ENCODE data around the gene ZNF331. TPM values are rescaled to one million over a fixed set of nuclear protein-coding genes. Genes with fewer than 3 reads are reported as not detected.
A peak's percentile ranks its signal among the peaks of the same experiment; 100 is the strongest.
"Not testable (repeated sequence)": the region's sequence is repeated elsewhere in the genome, so short reads cannot be mapped to it uniquely, and the experiment has no call there.

The ZNF331 gene
- total RNA-seq (7.6 TPM), polyA plus RNA-seq (26.9 TPM)
- long read RNA-seq, donor 1, full-length matches to known transcripts: 1 of 1 reads
- long read RNA-seq, donor 1, partial matches to known transcripts: 0 of 1 reads
- long read RNA-seq, donor 1, other reads (novel, unspliced or antisense): 0 of 1 reads
- long read RNA-seq, donor 2, full-length matches to known transcripts: 11 of 11 reads
- long read RNA-seq, donor 2, partial matches to known transcripts: 0 of 11 reads
- long read RNA-seq, donor 2, other reads (novel, unspliced or antisense): 0 of 11 reads
- long read RNA-seq, donor 3, full-length matches to known transcripts: 7 of 7 reads
- long read RNA-seq, donor 3, partial matches to known transcripts: 0 of 7 reads
- long read RNA-seq, donor 3, other reads (novel, unspliced or antisense): 0 of 7 reads
- long read RNA-seq, donor 4, full-length matches to known transcripts: 5 of 5 reads
- long read RNA-seq, donor 4, partial matches to known transcripts: 0 of 5 reads
- long read RNA-seq, donor 4, other reads (novel, unspliced or antisense): 0 of 5 reads
- long read RNA-seq, donor 5, full-length matches to known transcripts: 8 of 8 reads
- long read RNA-seq, donor 5, partial matches to known transcripts: 0 of 8 reads
- long read RNA-seq, donor 5, other reads (novel, unspliced or antisense): 0 of 8 reads
- long read RNA-seq, donor 6, full-length matches to known transcripts: 6 of 6 reads
- long read RNA-seq, donor 6, partial matches to known transcripts: 0 of 6 reads
- long read RNA-seq, donor 6, other reads (novel, unspliced or antisense): 0 of 6 reads
- long read RNA-seq, donor 7, partial matches to known transcripts: 0 of 7 reads
- long read RNA-seq, donor 7, other reads (novel, unspliced or antisense): 0 of 7 reads
- long read RNA-seq, donor 8, partial matches to known transcripts: 0 of 2 reads
- long read RNA-seq, donor 8, other reads (novel, unspliced or antisense): 0 of 2 reads
- long read RNA-seq, donor 9, full-length matches to known transcripts: 4 of 4 reads
- long read RNA-seq, donor 9, partial matches to known transcripts: 0 of 4 reads
- long read RNA-seq, donor 9, other reads (novel, unspliced or antisense): 0 of 4 reads
- long read RNA-seq, donor 10, partial matches to known transcripts: 0 of 5 reads
- long read RNA-seq, donor 10, other reads (novel, unspliced or antisense): 0 of 5 reads

DNA sequence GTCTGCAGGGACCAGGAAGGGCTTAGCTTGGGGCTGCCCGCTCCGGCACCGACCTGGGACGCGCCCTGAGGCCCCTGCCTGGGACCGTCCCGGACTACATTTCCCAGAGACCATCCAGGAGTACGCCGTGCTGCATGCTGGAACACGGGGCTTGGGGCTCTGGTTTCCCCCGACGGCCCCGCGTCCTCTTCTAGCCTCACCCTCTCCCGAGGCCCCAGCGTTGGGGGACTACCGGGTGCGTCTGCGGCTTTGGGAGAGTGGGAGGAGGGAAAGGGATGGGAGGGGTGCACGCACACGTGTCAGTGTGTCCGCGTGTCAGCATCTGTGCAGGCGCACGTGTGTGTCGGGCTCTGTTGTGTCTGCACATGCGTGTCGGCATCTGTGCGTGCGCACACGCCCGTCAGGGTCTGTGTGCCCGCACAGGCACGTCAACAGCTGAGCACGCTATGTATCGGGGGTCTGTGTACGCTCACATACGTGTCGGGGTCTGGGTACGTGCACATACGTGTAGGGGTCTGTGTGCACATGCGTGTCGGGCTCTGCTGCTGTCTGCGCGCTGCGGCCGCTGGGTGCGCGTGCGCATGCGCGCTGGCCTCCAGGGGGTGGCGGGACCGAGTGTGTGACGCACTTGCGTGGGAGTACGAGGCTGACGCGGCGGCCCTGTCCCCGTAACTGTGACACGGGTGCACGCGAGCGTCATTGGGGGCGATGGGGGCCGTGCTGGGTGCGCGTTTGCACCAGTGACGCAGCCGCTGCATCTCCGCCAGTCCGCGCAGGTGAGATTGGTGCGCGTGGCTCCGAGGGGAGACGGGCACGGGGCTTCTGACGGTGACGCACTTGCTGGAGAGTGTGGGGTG is at the start of gene ZNF331:
Gene ZNF331 (plus strand): TSS at position 625 of the 857 bp plus-strand sequence. CDS start 31,232 bp downstream, outside the sequence.
- Histone ChIP-seq H3K27me3 (ENCODE audit: control insufficient read depth in 2 of 2, insufficient read depth in 1 of 2, low read length in 1 of 2) (no peaks in the 10 kb centered on the region), H3K27ac (ENCODE audit: low read depth in 1 of 2, low read length in 1 of 2) (peak within 1 kb of the TSS; percentile 80 to 86), H3K4me3 (ENCODE audit: low read length in 2 of 2) (peak within 1 kb of the TSS; percentile 60 to 65), H3K36me3 (ENCODE audit: control insufficient read depth in 2 of 2, insufficient read depth in 2 of 2, low read length in 1 of 2) (no peaks in the 10 kb centered on the region), H3K4me1 (ENCODE audit: control insufficient read depth in 2 of 2, insufficient read depth in 2 of 2, low read length in 2 of 2) (peaks cover 0 to 4% of the 10 kb centered on the region in 2 donors), H3K9me3 (ENCODE audit: control insufficient read depth in 2 of 2, insufficient read depth in 1 of 2, low read length in 1 of 2) (no peaks in the 10 kb centered on the region)
- DNase-seq (ENCODE audit: low read depth in 6 of 9, low spot score in 9 of 9): peak; percentile 60 to 87 (median 74)
- WGBS: 49% methylated on average over 81 of the region's 81 CpGs

DNA sequence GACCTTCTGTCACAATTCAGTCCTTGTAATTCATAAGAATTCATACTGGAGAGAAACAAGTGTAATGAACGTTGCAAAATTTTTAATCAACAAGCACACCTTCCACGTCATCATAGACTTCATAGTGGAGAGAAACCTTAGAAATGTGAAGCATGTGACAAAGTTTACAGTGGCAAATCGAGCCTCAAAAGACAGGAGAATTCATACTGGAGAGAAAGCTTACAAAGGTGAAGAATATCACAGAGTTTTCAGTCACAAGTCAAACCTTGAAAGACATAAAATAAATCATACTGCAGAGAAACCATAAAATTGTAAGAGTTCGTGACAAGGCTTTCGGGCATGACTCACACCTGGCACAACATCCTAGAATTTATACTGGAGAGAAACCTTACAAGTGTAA is 45.8 kb upstream of the ZNF331 start:
- Histone ChIP-seq H3K9me3 (ENCODE audit: control insufficient read depth in 2 of 2, insufficient read depth in 1 of 2, low read length in 1 of 2) (peaks cover 4 to 10% of the 10 kb centered on the region in 2 donors), H3K36me3 (ENCODE audit: control insufficient read depth in 2 of 2, insufficient read depth in 2 of 2, low read length in 1 of 2) (peaks cover 11 to 18% of the 10 kb centered on the region in 2 donors), H3K27ac (ENCODE audit: low read depth in 1 of 2, low read length in 1 of 2) (no peak overlapping the region), H3K4me3 (ENCODE audit: low read length in 2 of 2) (no peak overlapping the region), H3K27me3 (ENCODE audit: control insufficient read depth in 2 of 2, insufficient read depth in 1 of 2, low read length in 1 of 2) (no peaks in the 10 kb centered on the region), H3K4me1 (ENCODE audit: control insufficient read depth in 2 of 2, insufficient read depth in 2 of 2, low read length in 2 of 2) (no peaks in the 10 kb centered on the region)
- DNase-seq (ENCODE audit: low read depth in 6 of 9, low spot score in 9 of 9): no peak
- 97% methylated on average over 5 of the region's 5 CpGs for WGBS

DNA sequence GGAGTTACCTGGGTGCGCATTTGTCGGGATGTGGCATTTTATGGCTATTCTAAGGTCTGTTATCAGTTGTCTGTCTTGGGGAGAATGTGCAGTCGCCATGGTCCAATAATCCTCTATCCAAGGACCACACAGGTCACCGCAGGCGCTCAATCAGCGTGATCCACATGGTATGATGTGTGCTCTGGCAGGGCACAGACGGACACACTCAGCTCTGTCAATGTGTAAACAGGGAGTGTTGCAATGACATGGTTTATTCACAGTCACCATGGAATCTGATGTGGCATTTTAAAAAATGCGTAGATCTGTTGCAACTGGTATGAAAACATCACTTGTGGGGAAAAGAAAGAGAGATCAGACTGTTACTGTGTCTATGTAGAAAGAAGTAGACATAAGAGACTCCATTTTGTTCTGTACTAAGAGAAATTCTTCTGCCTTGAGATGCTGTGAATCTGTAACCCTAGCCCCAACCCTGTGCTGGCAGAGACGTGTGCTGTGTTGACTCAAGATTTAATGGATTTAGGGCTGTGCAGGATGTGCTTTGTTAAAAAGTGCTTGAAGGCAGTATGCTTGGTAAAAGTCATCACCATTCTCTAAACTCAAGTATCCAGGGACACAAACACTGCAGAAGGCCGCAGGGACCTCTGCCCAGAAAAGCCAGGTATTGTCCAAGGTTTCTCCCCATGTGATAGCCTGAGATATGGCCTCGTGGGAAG is 40.5 kb upstream of the ZNF331 start:
- not testable (repeated sequence) for H3K27ac ChIP-seq (ENCODE audit: low read depth in 1 of 2, low read length in 1 of 2); DNase-seq (ENCODE audit: low read depth in 6 of 9, low spot score in 9 of 9); H3K4me3 ChIP-seq (ENCODE audit: low read length in 2 of 2); H3K27me3 ChIP-seq (ENCODE audit: control insufficient read depth in 2 of 2, insufficient read depth in 1 of 2, low read length in 1 of 2); H3K36me3 ChIP-seq (ENCODE audit: control insufficient read depth in 2 of 2, insufficient read depth in 2 of 2, low read length in 1 of 2); H3K4me1 ChIP-seq (ENCODE audit: control insufficient read depth in 2 of 2, insufficient read depth in 2 of 2, low read length in 2 of 2)
- 65% methylated on average over 11 of the region's 11 CpGs for WGBS
- H3K9me3 ChIP-seq (ENCODE audit: control insufficient read depth in 2 of 2, insufficient read depth in 1 of 2, low read length in 1 of 2): peaks cover 0 to 10% of the 10 kb centered on the region in 2 donors

- H3K4me3 ChIP-seq (ENCODE audit: low read length in 2 of 2); H3K27me3 ChIP-seq (ENCODE audit: control insufficient read depth in 2 of 2, insufficient read depth in 1 of 2, low read length in 1 of 2); H3K36me3 ChIP-seq (ENCODE audit: control insufficient read depth in 2 of 2, insufficient read depth in 2 of 2, low read length in 1 of 2); DNase-seq (ENCODE audit: low read depth in 6 of 9, low spot score in 9 of 9); H3K27ac ChIP-seq (ENCODE audit: low read depth in 1 of 2, low read length in 1 of 2); H3K4me1 ChIP-seq (ENCODE audit: control insufficient read depth in 2 of 2, insufficient read depth in 2 of 2, low read length in 2 of 2): not testable (repeated sequence)
- WGBS: 60% methylated on average over 4 of the region's 4 CpGs
- H3K9me3 ChIP-seq (ENCODE audit: control insufficient read depth in 2 of 2, insufficient read depth in 1 of 2, low read length in 1 of 2): peaks cover 0 to 10% of the 10 kb centered on the region in 2 donors
Measured at GRCh38 chr19:53498024-53498395, 39.9 kb upstream of the ZNF331 start.

- H3K9me3 ChIP-seq (ENCODE audit: control insufficient read depth in 2 of 2, insufficient read depth in 1 of 2, low read length in 1 of 2); H3K27me3 ChIP-seq (ENCODE audit: control insufficient read depth in 2 of 2, insufficient read depth in 1 of 2, low read length in 1 of 2); H3K27ac ChIP-seq (ENCODE audit: low read depth in 1 of 2, low read length in 1 of 2); H3K4me1 ChIP-seq (ENCODE audit: control insufficient read depth in 2 of 2, insufficient read depth in 2 of 2, low read length in 2 of 2); H3K36me3 ChIP-seq (ENCODE audit: control insufficient read depth in 2 of 2, insufficient read depth in 2 of 2, low read length in 1 of 2); DNase-seq (ENCODE audit: low read depth in 6 of 9, low spot score in 9 of 9); H3K4me3 ChIP-seq (ENCODE audit: low read length in 2 of 2): not testable (repeated sequence)
- 39% methylated on average over 7 of the region's 7 CpGs for WGBS
Measured at GRCh38 chr19:53503151-53503550, 34.8 kb upstream of the ZNF331 start.

- not testable (repeated sequence) for H3K9me3 ChIP-seq (ENCODE audit: control insufficient read depth in 2 of 2, insufficient read depth in 1 of 2, low read length in 1 of 2); DNase-seq (ENCODE audit: low read depth in 6 of 9, low spot score in 9 of 9); H3K4me3 ChIP-seq (ENCODE audit: low read length in 2 of 2); H3K27ac ChIP-seq (ENCODE audit: low read depth in 1 of 2, low read length in 1 of 2); H3K36me3 ChIP-seq (ENCODE audit: control insufficient read depth in 2 of 2, insufficient read depth in 2 of 2, low read length in 1 of 2); H3K4me1 ChIP-seq (ENCODE audit: control insufficient read depth in 2 of 2, insufficient read depth in 2 of 2, low read length in 2 of 2); H3K27me3 ChIP-seq (ENCODE audit: control insufficient read depth in 2 of 2, insufficient read depth in 1 of 2, low read length in 1 of 2)
- 22% methylated on average over 12 of the region's 14 CpGs for WGBS
Measured at GRCh38 chr19:53503671-53504364, 34.1 kb upstream of the ZNF331 start.

- H3K27ac ChIP-seq (ENCODE audit: low read depth in 1 of 2, low read length in 1 of 2); H3K4me3 ChIP-seq (ENCODE audit: low read length in 2 of 2); H3K9me3 ChIP-seq (ENCODE audit: control insufficient read depth in 2 of 2, insufficient read depth in 1 of 2, low read length in 1 of 2); H3K27me3 ChIP-seq (ENCODE audit: control insufficient read depth in 2 of 2, insufficient read depth in 1 of 2, low read length in 1 of 2); H3K36me3 ChIP-seq (ENCODE audit: control insufficient read depth in 2 of 2, insufficient read depth in 2 of 2, low read length in 1 of 2); DNase-seq (ENCODE audit: low read depth in 6 of 9, low spot score in 9 of 9); H3K4me1 ChIP-seq (ENCODE audit: control insufficient read depth in 2 of 2, insufficient read depth in 2 of 2, low read length in 2 of 2): not testable (repeated sequence)
- WGBS: 27% methylated on average over 13 of the region's 13 CpGs
Measured at GRCh38 chr19:53504365-53504703, 33.6 kb upstream of the ZNF331 start.

All from thymus (tissue), 14 donors.